Measurements from ENCODE around the gene EIF4EBP2.

DNA sequence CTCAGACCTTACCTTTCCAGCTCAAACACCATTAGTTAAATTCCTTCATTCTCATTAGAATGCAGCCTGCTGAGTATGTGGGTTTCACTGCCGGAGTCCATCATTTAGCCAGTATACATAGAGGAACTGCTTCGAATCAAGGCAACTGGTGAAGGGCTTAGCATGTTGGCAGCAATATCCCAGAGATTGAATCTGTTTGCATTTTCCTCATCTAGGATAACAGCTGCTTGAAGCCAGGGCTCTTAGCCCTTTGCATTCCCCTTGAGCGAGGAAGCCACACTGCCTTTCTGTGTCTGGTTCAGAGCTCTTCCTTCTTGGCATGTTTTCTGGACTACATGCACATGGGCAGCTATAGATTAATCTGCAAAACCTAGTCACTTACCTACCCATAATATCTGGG, 22.9 kb downstream of the EIF4EBP2 start:
- TF ChIP-seq, protein P1, sequence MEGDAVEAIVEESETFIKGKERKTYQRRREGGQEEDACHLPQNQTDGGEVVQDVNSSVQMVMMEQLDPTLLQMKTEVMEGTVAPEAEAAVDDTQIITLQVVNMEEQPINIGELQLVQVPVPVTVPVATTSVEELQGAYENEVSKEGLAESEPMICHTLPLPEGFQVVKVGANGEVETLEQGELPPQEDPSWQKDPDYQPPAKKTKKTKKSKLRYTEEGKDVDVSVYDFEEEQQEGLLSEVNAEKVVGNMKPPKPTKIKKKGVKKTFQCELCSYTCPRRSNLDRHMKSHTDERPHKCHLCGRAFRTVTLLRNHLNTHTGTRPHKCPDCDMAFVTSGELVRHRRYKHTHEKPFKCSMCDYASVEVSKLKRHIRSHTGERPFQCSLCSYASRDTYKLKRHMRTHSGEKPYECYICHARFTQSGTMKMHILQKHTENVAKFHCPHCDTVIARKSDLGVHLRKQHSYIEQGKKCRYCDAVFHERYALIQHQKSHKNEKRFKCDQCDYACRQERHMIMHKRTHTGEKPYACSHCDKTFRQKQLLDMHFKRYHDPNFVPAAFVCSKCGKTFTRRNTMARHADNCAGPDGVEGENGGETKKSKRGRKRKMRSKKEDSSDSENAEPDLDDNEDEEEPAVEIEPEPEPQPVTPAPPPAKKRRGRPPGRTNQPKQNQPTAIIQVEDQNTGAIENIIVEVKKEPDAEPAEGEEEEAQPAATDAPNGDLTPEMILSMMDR (IDR thresholded peaks at IDR 0.05 in 2 of 3, conservative IDR thresholded peaks at IDR 0.05 in 1 of 3; ENCODE audit: borderline replicate concordance in 1 of 3, insufficient read depth in 1 of 3, low read depth in 2 of 3, low read length in 2 of 3): no peak
- TF ChIP-seq SIN3A (IDR thresholded peaks at IDR 0.05; ENCODE audit: low read depth): no peak
- TF ChIP-seq, protein P2, sequence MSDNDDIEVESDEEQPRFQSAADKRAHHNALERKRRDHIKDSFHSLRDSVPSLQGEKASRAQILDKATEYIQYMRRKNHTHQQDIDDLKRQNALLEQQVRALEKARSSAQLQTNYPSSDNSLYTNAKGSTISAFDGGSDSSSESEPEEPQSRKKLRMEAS (IDR thresholded peaks at IDR 0.05): no peak

Data from HCT116 (cell line).